SK-N-SH (cell line): ENCODE results near the gene ZDHHC5. TPM values are rescaled to one million over a fixed set of nuclear protein-coding genes. Genes with fewer than 3 reads are reported as not detected.
A peak's percentile ranks its signal among the peaks of the same experiment; 100 is the strongest.

ENCODE experiments used
- CTCF ChIA-PET: fragments of 300-600, 350-600 bp; formaldehyde crosslinking; extraction: SDS; loops from one replicate; lab custom pipeline; 2021; lab: Yijun Ruan, JAX
- POLR2A ChIA-PET: fragments of 350-600 bp; sonication (Branson Sonifier 250); formaldehyde crosslinking; extraction: SDS; loops from one replicate; lab custom pipeline; 2020; ENCODE audit warnings: antibody characterized with exemption, inconsistent platforms; lab: Yijun Ruan, JAX
- DNase-seq: peaks from one replicate; pipeline ENCODE4 v3.0.0; 2012
- H2AFZ ChIP-seq: fragments of 200-600 bp; sonication (generic); 2 replicates; pipeline ENCODE4 v1.8.1; 2016; ENCODE audit warnings: antibody characterized with exemption, mild to moderate bottlenecking, low read depth
- H3F3A ChIP-seq: fragments of 200-600 bp; sonication (generic); replicated peaks from 2 replicates; pipeline ENCODE3; 2016; ENCODE audit warnings: antibody characterized with exemption, mild to moderate bottlenecking; ENCODE audit not compliant: insufficient read depth
- H3K27ac ChIP-seq, 2 experiments: fragments of 200-500 bp in 1 of 2; fragments of 200-600 bp in 1 of 2; sonication (Bioruptor generic) in 1 of 2; sonication (generic), shearing (Covaris generic) in 1 of 2; 2 replicates each; pipeline versions ENCODE4 v1.5.1 to v1.6.1; 2014 to 2016; ENCODE audit warnings: low read depth in 2 of 2, inconsistent platforms in 1 of 2, low read length in 1 of 2, mild to moderate bottlenecking in 1 of 2, mixed read lengths in 1 of 2
- H3K27me3 ChIP-seq: fragments of 200-600 bp; sonication (generic), shearing (Covaris generic); 2 replicates; pipeline ENCODE4 v1.6.1; 2016; ENCODE audit warnings: mixed run types; ENCODE audit not compliant: insufficient read depth
- H3K36me3 ChIP-seq, 2 experiments: fragments of 200-500 bp in 1 of 2; fragments of 200-600 bp in 1 of 2; sonication (Bioruptor generic) in 1 of 2; sonication (generic) in 1 of 2; replicated peaks in 1 of 2; 2 replicates each; pipeline versions ENCODE3 to v1.5.1; 2014 to 2016; ENCODE audit warnings: low read length in 1 of 2, mild to moderate bottlenecking in 1 of 2; ENCODE audit not compliant: insufficient read depth in 2 of 2, control insufficient read depth in 1 of 2
- H3K4me1 ChIP-seq, 2 experiments: fragments of 200-500 bp in 1 of 2; fragments of 200-600 bp in 1 of 2; sonication (Bioruptor generic) in 1 of 2; sonication (generic), shearing (Covaris generic) in 1 of 2; 2 replicates each; pipeline versions ENCODE4 v1.5.1 to v1.6.1; 2014 to 2016; ENCODE audit warnings: low read depth in 1 of 2, low read length in 1 of 2, mixed run types in 1 of 2; ENCODE audit not compliant: insufficient read depth in 2 of 2, control insufficient read depth in 1 of 2
- H3K4me2 ChIP-seq: fragments of 200-600 bp; sonication (generic), shearing (Covaris generic); 2 replicates; pipeline ENCODE4 v1.6.1; 2017; ENCODE audit warnings: mixed run types
- H3K4me3 ChIP-seq, 2 experiments: fragments of 200-500 bp in 1 of 2; fragments of 200-600 bp in 1 of 2; sonication (Bioruptor generic) in 1 of 2; sonication (generic), shearing (Covaris generic) in 1 of 2; 2 replicates each; pipeline versions ENCODE4 v1.5.1 to v1.8.1; 2014 to 2016; ENCODE audit warnings: low read depth in 2 of 2, inconsistent platforms in 1 of 2, low read length in 1 of 2, mild to moderate bottlenecking in 1 of 2, mixed read lengths in 1 of 2, moderate library complexity in 1 of 2
- H3K79me2 ChIP-seq: fragments of 200-600 bp; sonication (generic); 2 replicates; pipeline ENCODE4 v1.8.1; 2017; ENCODE audit warnings: mild to moderate bottlenecking; ENCODE audit not compliant: insufficient read depth
- H3K9ac ChIP-seq: fragments of 200-600 bp; sonication (generic); 2 replicates; pipeline ENCODE4 v1.6.1; 2017; ENCODE audit warnings: mixed run types
- H3K9me2 ChIP-seq: fragments of 200-600 bp; sonication (generic); 2 replicates; pipeline ENCODE4 v1.6.1; 2017; ENCODE audit warnings: mixed run types
- H3K9me3 ChIP-seq: fragments of 200-600 bp; sonication (generic); 2 replicates; pipeline ENCODE4 v1.6.1; 2017; ENCODE audit warnings: mixed run types, mild to moderate bottlenecking, moderate library complexity
- H4K20me1 ChIP-seq: fragments of 200-600 bp; sonication (generic); 2 replicates; pipeline ENCODE4 v1.6.1; 2017; ENCODE audit warnings: mild to moderate bottlenecking, mixed run types; ENCODE audit not compliant: insufficient read depth
- CHD2 ChIP-seq: fragments of 150-350 bp; IDR thresholded peaks from 2 replicates; pipeline ENCODE4 v1.6.1; 2018; ENCODE audit warnings: low read length; ENCODE audit not compliant: partially characterized antibody
- CTCF ChIP-seq: fragments of 200-600 bp; sonication (generic); IDR thresholded peaks from 2 replicates; pipeline ENCODE4 v1.6.1; 2017; ENCODE audit warnings: antibody characterized with exemption, mild to moderate bottlenecking, moderate library complexity
- EZH2phosphoT487 ChIP-seq: fragments of 200-600 bp; sonication (generic); IDR thresholded peaks from 2 replicates; pipeline ENCODE4 v1.6.1; 2017; ENCODE audit warnings: low read depth, mixed run types, mild to moderate bottlenecking, antibody characterized with exemption, moderate library complexity, borderline replicate concordance
- FOXJ3 ChIP-seq: sonication (generic); formaldehyde crosslinking; IDR thresholded peaks from 2 replicates; pipeline ENCODE4 v1.5.1; 2020; ENCODE audit warnings: mild to moderate bottlenecking, missing genetic modification reagents
- GABPA ChIP-seq: IDR thresholded peaks from 2 replicates; pipeline ENCODE4 v1.4.0; 2012; ENCODE audit warnings: low read depth, mild to moderate bottlenecking
- IRF3 ChIP-seq: fragments of 150-350 bp; IDR thresholded peaks from 2 replicates; pipeline ENCODE4 v1.6.1; 2016; ENCODE audit warnings: mild to moderate bottlenecking, low read depth, low read length
- JUND ChIP-seq: IDR thresholded peaks from 2 replicates; pipeline ENCODE4 v1.4.0; 2012
- MEF2A ChIP-seq: IDR thresholded peaks from 2 replicates; pipeline ENCODE4 v1.4.0; 2012; ENCODE audit warnings: low read depth, borderline replicate concordance
- NRF1 ChIP-seq: IDR thresholded peaks from 2 replicates; pipeline ENCODE4 v1.6.1; 2012; ENCODE audit warnings: low read depth, mild to moderate bottlenecking, low read length
- POLR2AphosphoS5 ChIP-seq: IDR thresholded peaks from 2 replicates; pipeline ENCODE4 v1.6.1; 2012; ENCODE audit warnings: low read depth, low read length
- RAD21 ChIP-seq: IDR thresholded peaks from 2 replicates; pipeline ENCODE4 v1.6.1; 2012; ENCODE audit warnings: mild to moderate bottlenecking, low read length
- RCOR1 ChIP-seq: fragments of 150-350 bp; IDR thresholded peaks from 2 replicates; pipeline ENCODE4 v1.6.1; 2017; ENCODE audit warnings: antibody characterized with exemption, low read length
- RXRA ChIP-seq: IDR thresholded peaks from 2 replicates; pipeline ENCODE4 v1.4.0; 2012; ENCODE audit warnings: low read depth, mild to moderate bottlenecking, borderline replicate concordance
- YY1 ChIP-seq: IDR thresholded peaks from 2 replicates; pipeline ENCODE4 v1.4.0; 2012; ENCODE audit warnings: low read depth, mild to moderate bottlenecking
- ZBTB33 ChIP-seq: IDR thresholded peaks from 2 replicates; pipeline ENCODE4 v1.4.0; 2012; ENCODE audit warnings: low read depth, borderline replicate concordance
- WGBS: methylation state at CpG from one replicate; pipeline ENCODE4 v1.1.6; 2017; ENCODE audit warnings: low lambda C conversion rate; 5-methylcytosine and 5-hydroxymethylcytosine counted together
- polyA plus RNA-seq, 3 experiments: library from polyadenylated mRNA; depleted of rRNA; stranded (reverse); fragments of >200 nt; gene quantifications; 2 replicates each; pipeline ENCODE4 v1.2.3, GENCODE V29; 2012

Gene ZDHHC5
- polyA plus RNA-seq, 1 of the 3 experiments (the other 2 are of a cell fraction) = 46.6 TPM

GRCh38 chr11:57618438-57618837 lies 49.5 kb upstream of the ZDHHC5 start:
- no peak overlapping the region for H2AFZ ChIP-seq
- H3K27me3 ChIP-seq = peaks cover 25% of the 10 kb centered on the region
- no peaks in the 10 kb centered on the region for H3K79me2 ChIP-seq
- no peaks in the 10 kb centered on the region for H3K36me3 ChIP-seq
- no peak overlapping the region for H3K27ac ChIP-seq
- WGBS = 44% methylated on average over 2 of the region's 2 CpGs
- H3F3A ChIP-seq = no peaks in the 10 kb centered on the region
- no peaks in the 10 kb centered on the region for H3K9me2 ChIP-seq
- DNase-seq = no peak
- TF ChIP-seq CHD2 (no peak), NRF1 (no peak), ZBTB33 (no peak)
- no peak overlapping the region for H3K9ac ChIP-seq
- no peaks in the 10 kb centered on the region for H3K9me3 ChIP-seq
- ChIA-PET POLR2A (no interaction called here), CTCF (interaction anchor here (1.0 to 2.6 kb wide), 4 partner anchors 17 to 125 kb away, joined by 3 to 12 read pairs (median 3); no protein-coding TSS in a partner anchor)
- no peaks in the 10 kb centered on the region for H3K4me1 ChIP-seq
- no peak overlapping the region for H3K4me3 ChIP-seq
- no peak overlapping the region for H3K4me2 ChIP-seq
- H4K20me1 ChIP-seq = no peaks in the 10 kb centered on the region

GRCh38 chr11:57619331-57619730 lies 48.6 kb upstream of the ZDHHC5 start:
- H3K4me1 ChIP-seq = no peaks in the 10 kb centered on the region
- TF ChIP-seq CTCF (peak; percentile 35), RXRA (no peak)
- H3K79me2 ChIP-seq = no peaks in the 10 kb centered on the region
- no peaks in the 10 kb centered on the region for H3F3A ChIP-seq
- no peak for DNase-seq
- H3K4me3 ChIP-seq = no peak overlapping the region
- H3K4me2 ChIP-seq = no peak overlapping the region
- H3K9ac ChIP-seq = no peak overlapping the region
- no peak overlapping the region for H2AFZ ChIP-seq
- peaks cover 19% of the 10 kb centered on the region for H3K27me3 ChIP-seq
- H3K36me3 ChIP-seq = no peaks in the 10 kb centered on the region
- WGBS = 34% methylated on average over 2 of the region's 2 CpGs
- ChIA-PET CTCF (interaction anchor here (1.0 to 2.6 kb wide), 3 partner anchors 18 to 126 kb away, joined by 3 to 12 read pairs (median 3); no protein-coding TSS in a partner anchor), POLR2A (no interaction called here)
- H3K9me2 ChIP-seq = no peaks in the 10 kb centered on the region
- H3K9me3 ChIP-seq = no peaks in the 10 kb centered on the region
- H4K20me1 ChIP-seq = no peaks in the 10 kb centered on the region
- H3K27ac ChIP-seq = no peak overlapping the region

- Histone ChIP-seq H3K4me1 (no peaks in the 10 kb centered on the region), H3K79me2 (no peaks in the 10 kb centered on the region), H3K4me3 (no peak overlapping the region), H3K9me2 (no peaks in the 10 kb centered on the region), H3K9me3 (no peaks in the 10 kb centered on the region), H3K4me2 (no peak overlapping the region), H3K27ac (no peak overlapping the region), H3K27me3 (peaks cover 11% of the 10 kb centered on the region; the same call in 1 of the 2 replicates), H4K20me1 (no peaks in the 10 kb centered on the region), H3F3A (no peaks in the 10 kb centered on the region), H3K9ac (no peak overlapping the region), H3K36me3 (no peaks in the 10 kb centered on the region), H2AFZ (no peak overlapping the region)
- POLR2A ChIA-PET = no interaction called here
- DNase-seq = no peak
- CTCF ChIA-PET = interaction anchor here (0.7 to 1.3 kb wide), 3 partner anchors 16 to 53 kb away, joined by 3 to 4 read pairs (median 3); partner anchors contain the start of gene UBE2L6
- TF ChIP-seq RCOR1 (no peak), MEF2A (no peak), RAD21 (no peak), JUND (no peak), POLR2AphosphoS5 (no peak), IRF3 (no peak), FOXJ3 (CRISPR knock-in tag) (no peak), YY1 (no peak), GABPA (no peak), EZH2phosphoT487 (no peak), CTCF (no peak)
Observed at GRCh38 chr11:57620467-57620866, 47.4 kb upstream of the ZDHHC5 start.
